Esophagus squamous epithelium (tissue), 5 donors: ENCODE data around the gene CFB. TPM values are rescaled to one million over a fixed set of nuclear protein-coding genes. Genes with fewer than 3 reads are reported as not detected.
"Not testable (repeated sequence)": the region's sequence is repeated elsewhere in the genome, so short reads cannot be mapped to it uniquely, and the experiment has no call there.

Experiments used
- DNase-seq: peaks from one replicate; lab custom pipeline; 2025; lab: John Stamatoyannopoulos, UW
- H3K27ac ChIP-seq, 4 donors: fragments of 200-600 bp; sonication (generic); one replicate each; pipeline ENCODE4 v1.5.1; 2016 to 2019; ENCODE audit warnings: mild to moderate bottlenecking in 1 of 4
- H3K27me3 ChIP-seq, 4 donors: fragments of 200-600 bp; sonication (generic); 1 replicate in 3 of 4; 2 replicates in 1 of 4; pipeline versions ENCODE4 v1.5.1 to v1.6.0; 2017 to 2021; ENCODE audit warnings: antibody characterized with exemption in 1 of 4
- H3K36me3 ChIP-seq, 3 donors: fragments of 200-600 bp; sonication (generic); one replicate each; pipeline ENCODE4 v1.5.1; 2016 to 2019
- H3K4me1 ChIP-seq, 3 donors: fragments of 200-600 bp; sonication (generic); one replicate each; pipeline ENCODE4 v1.5.1; 2017 to 2019
- H3K4me3 ChIP-seq, 4 donors: fragments of 200-600 bp; sonication (generic); 1 replicate in 3 of 4; 2 replicates in 1 of 4; pipeline ENCODE4 v1.5.1; 2016 to 2019; ENCODE audit warnings: mild to moderate bottlenecking in 2 of 4, moderate library complexity in 1 of 4
- H3K9me3 ChIP-seq, 3 donors: fragments of 200-600 bp; sonication (generic); one replicate each; pipeline ENCODE4 v1.5.1; 2016 to 2019
- POLR2A ChIP-seq, 4 donors: fragments of 450-650 bp; IDR thresholded peaks; one replicate each; pipeline ENCODE4 v1.6.1; 2017; ENCODE audit warnings: antibody characterized with exemption in 4 of 4, mild to moderate bottlenecking in 4 of 4, moderate library complexity in 3 of 4
- WGBS, 2 donors: methylation state at CpG; one replicate each; pipeline ENCODE4 v1.1.5; 2018; 5-methylcytosine and 5-hydroxymethylcytosine counted together
- intact Hi-C: fragments of 100-400 bp; cut with DNase I; formaldehyde crosslinking; loops from one replicate; pipeline ENCODE4 v1.15.0; 2022
- total RNA-seq, 4 donors: library from RNA; depleted of rRNA; stranded (reverse); fragments of >200 nt; gene quantifications; one replicate each; pipeline ENCODE4 v1.1.0, GENCODE V29; 2016
- TF ChIP-seq, protein P1 (sequence below), 6 experiments: fragments of 450-650 bp in 4 of 6; fragments of 200-600 bp in 2 of 6; sonication (generic) in 2 of 6; IDR thresholded peaks; one replicate each; pipeline ENCODE4 v1.5.1; 2016 to 2019; ENCODE audit warnings: antibody characterized with exemption in 6 of 6, mild to moderate bottlenecking in 4 of 6, moderate library complexity in 4 of 6
- donor health status: DM: yes; HTN: yes; CAD: no.

CFB gene
- total RNA-seq, 4 donors from 2014 or later, result 10.4 to 81.1 (median 22.4) TPM

DNA sequence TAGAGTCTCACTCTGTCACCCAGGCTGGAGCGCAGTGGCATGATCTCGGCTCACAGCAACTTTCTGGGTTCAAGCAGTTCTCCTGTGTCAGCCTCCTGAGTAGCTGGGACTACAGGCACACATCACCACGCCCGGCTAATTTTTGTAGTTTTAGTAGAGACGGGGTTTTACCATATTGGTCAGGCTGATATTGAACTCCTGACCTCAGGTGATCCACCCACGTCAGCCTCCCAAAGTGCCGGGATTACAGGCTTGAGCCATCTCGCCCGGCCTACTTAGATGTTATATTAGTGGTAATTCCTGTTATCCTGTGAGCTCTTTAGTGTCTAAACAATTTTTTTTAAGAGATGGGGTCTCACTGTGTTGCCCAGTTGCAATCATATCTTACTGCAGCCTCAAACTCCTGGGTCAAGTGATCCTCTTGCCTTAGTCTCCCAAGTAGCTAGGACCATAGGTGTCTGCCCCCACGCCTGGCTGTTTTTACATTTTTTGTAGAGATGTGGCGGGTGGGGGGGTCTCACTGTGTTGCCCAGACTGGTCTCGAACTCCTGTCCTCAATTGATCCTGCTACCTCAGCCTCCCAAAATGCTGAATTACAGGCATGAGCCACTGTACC, 32.0 kb downstream of the CFB start:
- H3K27ac ChIP-seq, result no peak overlapping the region
- H3K4me3 ChIP-seq, result no peak overlapping the region
- intact Hi-C loops, result no loop called here
- WGBS, 2 donors, result 94 to 96% methylated on average over 11 to 12 of the region's 12 CpGs
- DNase-seq, result no peak
- H3K27me3 ChIP-seq, result no peaks in the 10 kb centered on the region
- H3K9me3 ChIP-seq, result no peaks in the 10 kb centered on the region
- peaks cover 3 to 12% (median 6%) of the 10 kb centered on the region in 3 donors for H3K4me1 ChIP-seq
- peaks cover 0 to 22% (median 0%) of the 10 kb centered on the region in 3 donors for H3K36me3 ChIP-seq
- TF ChIP-seq, protein P1, sequence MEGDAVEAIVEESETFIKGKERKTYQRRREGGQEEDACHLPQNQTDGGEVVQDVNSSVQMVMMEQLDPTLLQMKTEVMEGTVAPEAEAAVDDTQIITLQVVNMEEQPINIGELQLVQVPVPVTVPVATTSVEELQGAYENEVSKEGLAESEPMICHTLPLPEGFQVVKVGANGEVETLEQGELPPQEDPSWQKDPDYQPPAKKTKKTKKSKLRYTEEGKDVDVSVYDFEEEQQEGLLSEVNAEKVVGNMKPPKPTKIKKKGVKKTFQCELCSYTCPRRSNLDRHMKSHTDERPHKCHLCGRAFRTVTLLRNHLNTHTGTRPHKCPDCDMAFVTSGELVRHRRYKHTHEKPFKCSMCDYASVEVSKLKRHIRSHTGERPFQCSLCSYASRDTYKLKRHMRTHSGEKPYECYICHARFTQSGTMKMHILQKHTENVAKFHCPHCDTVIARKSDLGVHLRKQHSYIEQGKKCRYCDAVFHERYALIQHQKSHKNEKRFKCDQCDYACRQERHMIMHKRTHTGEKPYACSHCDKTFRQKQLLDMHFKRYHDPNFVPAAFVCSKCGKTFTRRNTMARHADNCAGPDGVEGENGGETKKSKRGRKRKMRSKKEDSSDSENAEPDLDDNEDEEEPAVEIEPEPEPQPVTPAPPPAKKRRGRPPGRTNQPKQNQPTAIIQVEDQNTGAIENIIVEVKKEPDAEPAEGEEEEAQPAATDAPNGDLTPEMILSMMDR (IDR thresholded peaks at IDR 0.05), result no peak
- no peak for TF ChIP-seq POLR2A (IDR thresholded peaks at IDR 0.05)

GRCh38 chr6:31978831-31979230, 32.9 kb downstream of the CFB start:
- 89 to 95% methylated on average over 5 of the region's 5 CpGs for WGBS, 2 donors
- Histone ChIP-seq H3K36me3 (peaks cover 0 to 22% (median 0%) of the 10 kb centered on the region in 3 donors), H3K27ac (no peak overlapping the region), H3K9me3 (no peaks in the 10 kb centered on the region), H3K27me3 (no peaks in the 10 kb centered on the region), H3K4me3 (no peak overlapping the region), H3K4me1 (peaks cover 0 to 3% (median 0%) of the 10 kb centered on the region in 3 donors)
- intact Hi-C loops, result no loop called here
- TF ChIP-seq, protein P1 (IDR thresholded peaks at IDR 0.05), result no peak
- TF ChIP-seq POLR2A (IDR thresholded peaks at IDR 0.05), result no peak
- DNase-seq, result no peak

DNA sequence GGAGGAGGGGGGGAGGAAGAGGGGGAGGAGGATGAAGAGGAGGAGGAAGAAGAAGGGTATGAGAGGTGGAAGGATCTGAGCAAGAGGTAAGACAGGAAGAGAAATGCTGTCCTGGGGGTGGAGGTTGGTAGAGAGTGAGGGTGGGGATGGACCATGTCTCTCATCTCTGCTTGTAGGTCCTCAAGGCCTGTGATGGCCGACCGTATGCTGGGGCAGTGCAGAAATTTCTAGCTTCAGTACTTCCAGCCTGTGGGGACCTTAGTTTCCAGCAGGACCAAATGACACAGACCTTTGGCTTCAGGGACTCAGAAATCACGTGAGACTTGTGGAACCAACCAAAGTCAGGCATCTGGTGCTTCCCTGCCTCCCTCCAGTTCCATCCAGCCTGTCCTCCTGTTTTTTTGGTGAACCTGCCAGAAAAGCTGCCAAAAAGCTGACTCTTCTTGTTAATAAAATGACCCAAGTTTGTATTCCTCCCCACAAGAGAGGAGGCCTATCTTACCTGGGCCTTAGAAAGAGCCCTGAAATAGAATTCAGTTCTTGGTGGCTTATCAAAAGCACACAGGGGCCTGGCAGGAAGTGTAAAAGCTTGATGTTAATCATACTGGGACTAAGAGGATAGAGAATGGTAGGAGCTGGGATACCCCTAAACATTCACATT, 33.5 kb downstream of the CFB start:
- Histone ChIP-seq H3K9me3 (no peaks in the 10 kb centered on the region), H3K4me1 (no peaks in the 10 kb centered on the region), H3K27ac (no peak overlapping the region), H3K27me3 (no peaks in the 10 kb centered on the region), H3K4me3 (no peak overlapping the region), H3K36me3 (peaks cover 0 to 22% (median 0%) of the 10 kb centered on the region in 3 donors)
- WGBS, 2 donors, result 83 to 93% methylated on average over 3 of the region's 3 CpGs
- no peak for TF ChIP-seq POLR2A (IDR thresholded peaks at IDR 0.05)
- TF ChIP-seq, protein P1 (IDR thresholded peaks at IDR 0.05), result no peak
- intact Hi-C loops, result no loop called here
- DNase-seq, result no peak

GRCh38 chr6:31980195-31980876, 34.4 kb downstream of the CFB start:
- H3K4me3 ChIP-seq, intact Hi-C loops, H3K4me1 ChIP-seq, DNase-seq, H3K27me3 ChIP-seq, H3K9me3 ChIP-seq, H3K27ac ChIP-seq: not testable (repeated sequence)
- peaks cover 0 to 22% (median 0%) of the 10 kb centered on the region in 3 donors for H3K36me3 ChIP-seq
- 77 to 94% methylated on average over 4 of the region's 13 CpGs for WGBS, 2 donors

- H3K9me3 ChIP-seq, H3K27ac ChIP-seq: not testable (repeated sequence)
Measured at GRCh38 chr6:31980998-31981397, 35.1 kb downstream of the CFB start.

GRCh38 chr6:31981744-31982143, 35.8 kb downstream of the CFB start, which contains the start of gene C4A:
Gene C4A, plus strand, starts transcription at chr6:31982057. Its CDS starts 51 bp downstream, at chr6:31982108.
- H3K9me3 ChIP-seq, H3K27me3 ChIP-seq, H3K4me3 ChIP-seq, H3K27ac ChIP-seq, DNase-seq, intact Hi-C loops, H3K4me1 ChIP-seq: not testable (repeated sequence)
- WGBS, 2 donors, result no CpG with 5 or more reads among the region's 7 CpGs
- peaks cover 0 to 22% (median 0%) of the 10 kb centered on the region in 3 donors for H3K36me3 ChIP-seq

More at GRCh38 chr6:31980998-31981397, 35.1 kb downstream of the CFB start:
- intact Hi-C loops, DNase-seq, H3K27me3 ChIP-seq, H3K4me3 ChIP-seq, H3K4me1 ChIP-seq: not testable (repeated sequence)
- no CpG with 5 or more reads among the region's 5 CpGs for WGBS, 2 donors
- H3K36me3 ChIP-seq, result peaks cover 0 to 22% (median 0%) of the 10 kb centered on the region in 3 donors

- WGBS, 2 donors, result no CpG with 5 or more reads among the region's 10 CpGs
- H3K9me3 ChIP-seq, H3K4me3 ChIP-seq, H3K4me1 ChIP-seq, intact Hi-C loops, H3K27me3 ChIP-seq, H3K27ac ChIP-seq, H3K36me3 ChIP-seq, DNase-seq: not testable (repeated sequence)
Measured at GRCh38 chr6:31989363-31989762, 43.5 kb downstream of the CFB start.

DNA sequence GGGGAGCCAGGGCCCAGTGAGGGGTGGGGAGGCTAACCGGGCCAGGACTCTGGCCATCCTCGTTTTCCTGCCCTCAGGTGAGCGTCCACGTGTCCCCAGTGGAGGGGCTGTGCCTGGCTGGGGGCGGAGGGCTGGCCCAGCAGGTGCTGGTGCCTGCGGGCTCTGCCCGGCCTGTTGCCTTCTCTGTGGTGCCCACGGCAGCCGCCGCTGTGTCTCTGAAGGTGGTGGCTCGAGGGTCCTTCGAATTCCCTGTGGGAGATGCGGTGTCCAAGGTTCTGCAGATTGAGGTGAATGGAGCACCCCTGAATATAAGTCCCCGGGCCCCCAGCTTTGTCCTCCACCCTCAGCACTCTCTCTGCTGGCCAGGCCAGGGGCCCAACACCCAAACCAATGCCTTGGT, 48.5 kb downstream of the CFB start:
- no CpG with 5 or more reads among the region's 14 CpGs for WGBS, 2 donors
- intact Hi-C loops, result not testable (repeated sequence)

GRCh38 chr6:31996385-31996784, 50.5 kb downstream of the CFB start:
- WGBS, 2 donors, result no CpG with 5 or more reads among the region's 6 CpGs
- H3K27ac ChIP-seq, H3K36me3 ChIP-seq, H3K27me3 ChIP-seq, H3K9me3 ChIP-seq, H3K4me1 ChIP-seq, DNase-seq, intact Hi-C loops, H3K4me3 ChIP-seq: not testable (repeated sequence)

More for the DNA sequence above, 48.5 kb downstream of the CFB start:
- not testable (repeated sequence) for H3K27me3 ChIP-seq, H3K27ac ChIP-seq, H3K9me3 ChIP-seq, DNase-seq, H3K4me1 ChIP-seq, H3K4me3 ChIP-seq, H3K36me3 ChIP-seq
